ENCODE results near the gene CTSF.
A peak's percentile ranks its signal among the peaks of the same experiment; 100 is the strongest.
"Not testable (repeated sequence)": the region's sequence is repeated elsewhere in the genome, so short reads cannot be mapped to it uniquely, and the experiment has no call there.

The CTSF gene

DNA sequence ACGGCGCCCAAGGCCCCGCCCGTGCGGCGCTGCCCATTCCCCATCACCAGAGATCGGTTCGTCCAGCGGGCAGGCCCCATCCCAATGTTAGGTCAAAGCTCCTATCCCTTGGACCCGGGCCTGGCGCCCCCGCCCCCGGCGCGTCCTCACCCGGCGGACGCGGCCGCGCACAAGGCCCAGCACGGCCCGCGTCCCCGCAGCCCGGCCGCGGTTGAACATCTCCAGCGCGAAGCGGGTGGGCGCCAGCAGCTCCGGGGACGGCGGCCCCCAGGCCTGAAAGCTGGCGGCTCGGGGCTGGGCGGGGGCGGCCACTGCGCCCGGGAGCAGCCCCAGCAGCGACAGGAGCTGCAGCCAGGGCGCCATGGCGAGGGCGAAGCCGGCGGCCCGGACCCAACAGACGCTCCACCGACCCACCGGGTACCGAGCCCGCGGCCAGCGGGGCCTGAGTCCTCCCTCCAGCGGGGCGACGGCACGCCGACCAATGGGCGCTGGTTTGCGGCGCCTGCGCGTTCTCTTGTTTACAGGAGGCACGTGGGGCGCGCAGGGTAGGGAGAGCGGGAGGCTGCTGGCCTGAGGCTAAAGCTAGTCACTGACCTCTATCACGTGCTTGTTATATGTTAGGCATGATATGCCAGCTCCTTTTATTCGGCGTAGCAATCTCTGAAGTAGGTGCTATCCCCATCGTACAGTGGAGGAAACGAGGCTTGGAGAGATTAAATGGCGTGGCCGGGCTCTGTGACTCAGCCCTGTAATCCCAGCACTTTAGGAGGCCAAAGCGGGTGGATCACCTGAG lies at the start of gene CTSF:
Gene CTSF (minus strand): TSS at position 483 of the 793 bp plus-strand sequence. CDS start 120 bp downstream, at position 363.
- peak; percentile 86 for DNase-seq

GRCh38 chr11:66617155-66617834 lies 48.9 kb upstream of the CTSF start:
- DNase-seq = no peak

GRCh38 chr11:66616379-66617154 lies 48.2 kb upstream of the CTSF start, which contains the start of gene RBM14:
TSS of gene RBM14 (plus strand) at chr11:66616630. CDS start at chr11:66616721, 91 bp downstream.
- DNase-seq = peak; percentile 100

GRCh38 chr11:66614073-66614472 lies 45.7 kb upstream of the CTSF start:
- peak; percentile 55 for DNase-seq

DNA sequence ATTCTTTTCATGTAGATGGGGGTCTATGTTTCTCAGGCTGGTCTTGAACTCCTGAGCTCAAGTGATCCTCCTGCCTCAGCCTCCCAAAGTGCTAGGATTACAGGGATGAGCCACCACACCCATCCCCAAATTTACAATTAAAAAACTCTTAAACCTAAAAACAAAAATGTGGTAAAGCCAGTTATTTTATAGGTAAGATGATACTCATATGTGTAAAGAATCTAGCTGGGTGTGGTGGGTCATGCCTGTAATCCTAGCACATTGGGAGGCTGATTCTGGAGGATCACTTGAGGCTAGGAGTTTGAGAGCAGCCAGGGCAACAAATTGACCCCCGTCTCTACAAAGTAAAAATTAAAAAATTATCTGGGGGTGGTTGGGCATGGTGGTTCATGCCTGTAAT lies 44.1 kb upstream of the CTSF start:
- DNase-seq = no peak

GRCh38 chr11:66609721-66610617 lies 41.6 kb upstream of the CTSF start:
- DNase-seq = peak; percentile 35

DNA sequence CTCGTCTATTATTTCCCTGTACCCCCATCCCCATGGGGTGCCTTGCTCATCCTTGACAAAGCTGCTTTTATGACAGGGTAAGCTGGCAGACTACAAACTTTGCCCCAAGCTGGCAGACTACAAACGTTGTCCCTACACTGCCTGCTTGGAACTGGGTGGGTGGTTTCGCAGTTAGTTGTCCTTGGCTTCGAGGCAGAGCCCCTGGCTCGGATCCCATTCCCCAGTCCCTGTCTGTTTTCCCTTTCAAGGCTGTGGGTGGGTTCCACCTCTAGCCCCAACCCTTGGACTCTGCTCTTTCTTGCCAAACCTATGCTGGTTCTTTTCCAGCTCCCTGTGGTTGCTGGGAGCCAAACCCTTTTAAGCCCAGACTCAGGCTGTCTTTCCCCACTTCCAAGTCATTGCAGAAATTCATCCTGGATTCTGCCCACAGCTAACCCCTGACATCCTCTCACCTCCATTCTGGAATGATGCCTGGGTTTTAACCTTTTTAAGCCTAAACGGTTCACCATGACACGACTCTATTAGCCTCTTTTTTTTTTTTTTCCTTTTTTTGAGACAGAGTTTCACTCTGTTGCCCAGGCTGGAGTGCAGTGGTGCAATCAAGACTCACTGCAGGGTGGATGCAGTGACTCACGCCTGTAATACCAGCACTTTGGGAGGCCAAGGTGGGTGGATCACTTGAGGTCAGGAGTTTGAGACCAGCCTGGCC lies 38.9 kb upstream of the CTSF start:
- no peak for DNase-seq

- not testable (repeated sequence) for DNase-seq
Measured at GRCh38 chr11:66606608-66607007, 38.2 kb upstream of the CTSF start.

GRCh38 chr11:66604155-66604554 lies 35.7 kb upstream of the CTSF start:
- peak; percentile 93 for DNase-seq

- DNase-seq = no peak
Measured at GRCh38 chr11:66603072-66603471, 34.7 kb upstream of the CTSF start.

- DNase-seq = no peak
Measured at GRCh38 chr11:66600631-66601233, 32.3 kb upstream of the CTSF start.

GRCh38 chr11:66600219-66600618 lies 31.8 kb upstream of the CTSF start:
- no peak for DNase-seq

DNA sequence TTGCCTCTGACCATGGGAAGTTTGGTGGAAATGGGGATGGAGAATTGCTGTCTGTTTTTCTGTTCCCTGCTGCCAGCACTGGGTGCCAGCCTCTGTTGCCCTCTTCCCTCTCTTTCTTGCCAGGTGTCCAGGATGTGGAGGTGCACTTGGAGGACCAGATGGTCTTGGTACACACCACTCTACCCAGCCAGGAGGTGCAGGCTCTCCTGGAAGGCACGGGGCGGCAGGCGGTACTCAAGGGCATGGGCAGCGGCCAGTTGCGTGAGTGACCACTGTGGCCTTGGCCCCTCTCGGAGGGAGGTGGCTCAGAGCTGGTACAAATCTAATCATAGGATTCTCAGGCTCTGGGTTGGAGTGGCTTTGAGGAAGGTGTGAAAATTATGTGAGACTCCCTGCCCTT lies 30.6 kb upstream of the CTSF start:
- no peak for DNase-seq

GRCh38 chr11:66595245-66595904 lies 27.0 kb upstream of the CTSF start:
- peak; percentile 84 for DNase-seq

DNA sequence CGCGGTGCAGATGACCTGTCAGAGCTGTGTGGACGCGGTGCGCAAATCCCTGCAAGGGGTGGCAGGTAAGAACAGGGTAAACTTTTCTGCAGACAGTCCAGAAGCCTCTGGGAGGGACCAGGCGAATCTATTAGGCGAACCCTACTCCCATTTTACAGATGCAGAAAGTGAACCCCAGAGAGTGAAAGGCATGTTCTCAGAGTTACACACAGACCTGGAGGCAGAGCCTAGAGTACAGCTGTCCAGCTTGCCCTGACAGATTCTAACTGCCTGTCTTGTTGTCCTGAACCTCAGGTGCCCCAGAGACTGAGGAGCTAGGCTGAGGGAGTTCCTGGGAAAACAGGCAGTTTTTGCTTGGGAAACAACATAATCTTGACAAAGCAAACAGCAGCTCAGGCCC lies 25.2 kb upstream of the CTSF start:
- DNase-seq = no peak

DNA sequence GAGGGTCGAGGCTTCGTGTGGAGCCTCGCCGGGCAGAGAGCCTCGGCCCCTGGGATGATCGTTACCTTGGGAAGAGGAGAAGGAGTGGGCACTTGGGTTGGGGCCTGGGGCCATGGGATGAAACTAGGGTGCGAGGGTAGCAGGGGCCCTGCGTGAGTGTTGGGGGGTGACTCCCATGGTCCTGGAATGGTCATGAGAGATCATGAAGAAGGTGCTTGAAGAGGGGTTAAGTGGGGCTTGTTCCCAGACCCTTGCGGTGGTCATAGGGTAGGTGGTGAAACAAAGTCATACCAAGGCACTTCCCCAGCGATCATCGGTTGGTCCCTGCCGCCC lies 24.9 kb upstream of the CTSF start:
- DNase-seq = no peak

GRCh38 chr11:66592457-66593302 lies 24.3 kb upstream of the CTSF start, which contains the start of the genes CCDC87 and CCS:
TSS of gene CCDC87 (minus strand) at chr11:66593063. CDS start at chr11:66593015, 48 bp downstream.
TSS of gene CCS (plus strand) at chr11:66593185. CDS start at chr11:66593262, 77 bp downstream.
- peak; percentile 98 for DNase-seq

GRCh38 chr11:66591175-66591574 lies 22.8 kb upstream of the CTSF start:
- DNase-seq = no peak

GRCh38 chr11:66589996-66590675 lies 21.7 kb upstream of the CTSF start:
- no peak for DNase-seq
